ENCODE measurements around the gene KCTD11. TPM values are rescaled to one million over a fixed set of nuclear protein-coding genes. Genes with fewer than 3 reads are reported as not detected.

KCTD11 gene
- total and polyA plus RNA-seq, 4 donors, result 0.39 to 3.5 (median 1.4) TPM

- DNase-seq (ENCODE audit: low spot score), result no peak
Measured at GRCh38 chr17:7326186-7326585, 25.8 kb upstream of the KCTD11 start.

DNA sequence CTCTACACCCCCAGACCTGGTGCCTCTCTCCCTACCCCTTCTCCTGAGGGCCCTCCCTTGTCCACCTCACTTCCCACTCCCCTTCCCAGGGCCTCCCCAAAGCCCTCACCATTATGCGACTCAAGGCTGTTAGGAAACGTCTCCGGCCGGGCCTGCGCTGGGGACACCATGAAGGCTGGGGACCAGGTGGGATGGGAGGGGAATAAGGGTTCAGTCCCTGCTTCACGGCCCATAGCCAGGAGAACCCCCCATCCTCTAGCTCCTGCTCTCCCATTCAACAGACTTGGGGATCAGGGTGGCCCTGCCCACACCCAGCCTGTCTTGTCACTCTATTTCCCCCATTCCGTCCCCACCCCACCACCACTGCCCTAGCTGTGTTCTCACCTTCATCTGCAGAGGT, 24.9 kb upstream of the KCTD11 start:
- WGBS, result 97% methylated on average over 7 of the region's 7 CpGs
- DNase-seq (ENCODE audit: low spot score), result no peak
- Histone ChIP-seq H3K27me3 (ENCODE audit: control insufficient read depth in 4 of 4, insufficient read depth in 4 of 4, low read length in 3 of 4) (no peaks in the 10 kb centered on the region), H3K27ac (ENCODE audit: low read depth in 1 of 2, low read length in 2 of 2) (no peak overlapping the region), H3K4me3 (ENCODE audit: low read depth in 1 of 3, low read length in 3 of 3) (no peak overlapping the region), H3K9me3 (ENCODE audit: control insufficient read depth in 4 of 4, low read length in 3 of 4) (no peaks in the 10 kb centered on the region), H3K9ac (ENCODE audit: low read depth in 1 of 2, low read length in 2 of 2) (no peak overlapping the region), H3K4me1 (ENCODE audit: control insufficient read depth in 4 of 4, insufficient read depth in 4 of 4, low read length in 3 of 4) (peaks cover 8 to 22% (median 15%) of the 10 kb centered on the region in 4 donors), H3K36me3 (ENCODE audit: control insufficient read depth in 4 of 4, insufficient read depth in 3 of 4, low read depth in 1 of 4, low read length in 3 of 4) (peaks cover 4 to 41% (median 16%) of the 10 kb centered on the region in 4 donors)
- TF ChIP-seq ATF3 (IDR thresholded peaks at IDR 0.05) (no peak), HNF4A (conservative IDR thresholded peaks at IDR 0.05) (no peak), FOXA1 (IDR thresholded peaks at IDR 0.05) (no peak), TAF1 (conservative IDR thresholded peaks at IDR 0.05) (no peak), RXRA (IDR thresholded peaks at IDR 0.05) (no peak), REST (IDR thresholded peaks at IDR 0.05) (no peak), NR2F2 (IDR thresholded peaks at IDR 0.05) (no peak), SP1 (IDR thresholded peaks at IDR 0.05) (no peak)
- TF ChIP-seq, protein P1, sequence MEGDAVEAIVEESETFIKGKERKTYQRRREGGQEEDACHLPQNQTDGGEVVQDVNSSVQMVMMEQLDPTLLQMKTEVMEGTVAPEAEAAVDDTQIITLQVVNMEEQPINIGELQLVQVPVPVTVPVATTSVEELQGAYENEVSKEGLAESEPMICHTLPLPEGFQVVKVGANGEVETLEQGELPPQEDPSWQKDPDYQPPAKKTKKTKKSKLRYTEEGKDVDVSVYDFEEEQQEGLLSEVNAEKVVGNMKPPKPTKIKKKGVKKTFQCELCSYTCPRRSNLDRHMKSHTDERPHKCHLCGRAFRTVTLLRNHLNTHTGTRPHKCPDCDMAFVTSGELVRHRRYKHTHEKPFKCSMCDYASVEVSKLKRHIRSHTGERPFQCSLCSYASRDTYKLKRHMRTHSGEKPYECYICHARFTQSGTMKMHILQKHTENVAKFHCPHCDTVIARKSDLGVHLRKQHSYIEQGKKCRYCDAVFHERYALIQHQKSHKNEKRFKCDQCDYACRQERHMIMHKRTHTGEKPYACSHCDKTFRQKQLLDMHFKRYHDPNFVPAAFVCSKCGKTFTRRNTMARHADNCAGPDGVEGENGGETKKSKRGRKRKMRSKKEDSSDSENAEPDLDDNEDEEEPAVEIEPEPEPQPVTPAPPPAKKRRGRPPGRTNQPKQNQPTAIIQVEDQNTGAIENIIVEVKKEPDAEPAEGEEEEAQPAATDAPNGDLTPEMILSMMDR (IDR thresholded peaks at IDR 0.05; ENCODE audit: low read depth, low read length, missing input control), result no peak

More at GRCh38 chr17:7326186-7326585, 25.8 kb upstream of the KCTD11 start:
- Histone ChIP-seq H3K27ac (ENCODE audit: low read depth in 1 of 2, low read length in 2 of 2) (no peak overlapping the region), H3K36me3 (ENCODE audit: control insufficient read depth in 4 of 4, insufficient read depth in 3 of 4, low read depth in 1 of 4, low read length in 3 of 4) (peaks cover 6 to 48% (median 19%) of the 10 kb centered on the region in 4 donors), H3K4me3 (ENCODE audit: low read depth in 1 of 3, low read length in 3 of 3) (no peak overlapping the region), H3K9ac (ENCODE audit: low read depth in 1 of 2, low read length in 2 of 2) (no peak overlapping the region), H3K4me1 (ENCODE audit: control insufficient read depth in 4 of 4, insufficient read depth in 4 of 4, low read length in 3 of 4) (peaks cover 8 to 22% (median 15%) of the 10 kb centered on the region in 4 donors), H3K9me3 (ENCODE audit: control insufficient read depth in 4 of 4, low read length in 3 of 4) (no peaks in the 10 kb centered on the region), H3K27me3 (ENCODE audit: control insufficient read depth in 4 of 4, insufficient read depth in 4 of 4, low read length in 3 of 4) (no peaks in the 10 kb centered on the region)
- WGBS, result 95% methylated on average over 11 of the region's 11 CpGs
- TF ChIP-seq REST (IDR thresholded peaks at IDR 0.05) (no peak), YY1 (IDR thresholded peaks at IDR 0.05) (no peak), JUND (IDR thresholded peaks at IDR 0.05) (no peak), FOXA1 (IDR thresholded peaks at IDR 0.05) (no peak), RAD21 (IDR thresholded peaks at IDR 0.05) (no peak), SP1 (IDR thresholded peaks at IDR 0.05) (no peak), NR2F2 (IDR thresholded peaks at IDR 0.05) (no peak), EGR1 (IDR thresholded peaks at IDR 0.05; ENCODE audit: low read depth in 2 of 2) (no peak), HNF4G (IDR thresholded peaks at IDR 0.05) (no peak), TAF1 (conservative IDR thresholded peaks at IDR 0.05) (no peak), GABPA (IDR thresholded peaks at IDR 0.05 in 1 of 2, conservative IDR thresholded peaks at IDR 0.05 in 1 of 2) (no peak), FOXA2 (IDR thresholded peaks at IDR 0.05) (no peak), MAX (IDR thresholded peaks at IDR 0.05) (no peak), RXRA (IDR thresholded peaks at IDR 0.05) (no peak)
- TF ChIP-seq, protein P1 (IDR thresholded peaks at IDR 0.05; ENCODE audit: low read depth, low read length, missing input control), result no peak

All from liver (tissue), 9 donors.